ACC112 (cell line): ENCODE results near the gene ATP11A.

ENCODE experiments used
- H2AFZ ChIP-seq: fragments of 200-600 bp; sonication (generic); one replicate; pipeline ENCODE4 v1.6.0; 2017; ENCODE audit warnings: antibody characterized with exemption, low read length; ENCODE audit not compliant: unreplicated experiment
- H3K27ac ChIP-seq: fragments of 200-600 bp; sonication (generic); 2 replicates; pipeline ENCODE4 v1.5.1; 2014; ENCODE audit warnings: low read depth, mild to moderate bottlenecking, antibody characterized with exemption, low read length, moderate library complexity
- H3K27me3 ChIP-seq: fragments of 200-600 bp; sonication (generic); 2 replicates; pipeline ENCODE4 v1.6.1; 2014; ENCODE audit warnings: mild to moderate bottlenecking, antibody characterized with exemption, low read length, moderate library complexity, mixed read lengths; ENCODE audit not compliant: insufficient read depth
- H3K36me3 ChIP-seq: fragments of 200-600 bp; sonication (generic); 2 replicates; pipeline ENCODE4 v1.6.1; 2016; ENCODE audit warnings: mild to moderate bottlenecking, antibody characterized with exemption, low read length, moderate library complexity, mixed read lengths; ENCODE audit not compliant: insufficient read depth
- H3K4me1 ChIP-seq: fragments of 200-600 bp; sonication (generic); one replicate; pipeline ENCODE4 v1.6.1; 2016; ENCODE audit warnings: low read length, mixed read lengths; ENCODE audit not compliant: insufficient read depth, unreplicated experiment, control insufficient read depth
- H3K4me3 ChIP-seq: fragments of 200-600 bp; sonication (generic); 2 replicates; pipeline ENCODE4 v1.5.1; 2014; ENCODE audit warnings: mild to moderate bottlenecking, low read depth, low read length
- H3K79me2 ChIP-seq: fragments of 200-600 bp; sonication (generic); one replicate; pipeline ENCODE4 v1.6.0; 2016; ENCODE audit warnings: low read length; ENCODE audit not compliant: control insufficient read depth, unreplicated experiment, insufficient read depth

ATP11A gene

GRCh38 chr13:112765731-112766130 is 75.9 kb downstream of the ATP11A start:
- Histone ChIP-seq H2AFZ (no peak overlapping the region), H3K79me2 (no peaks in the 10 kb centered on the region), H3K27ac (no peak overlapping the region), H3K4me1 (peaks cover 9% of the 10 kb centered on the region), H3K27me3 (no peaks in the 10 kb centered on the region), H3K4me3 (no peak overlapping the region), H3K36me3 (no peaks in the 10 kb centered on the region)

- H3K36me3 ChIP-seq = no peaks in the 10 kb centered on the region
- no peak overlapping the region for H3K27ac ChIP-seq
Measured at GRCh38 chr13:112766336-112766735, 76.5 kb downstream of the ATP11A start.

GRCh38 chr13:112767506-112768471 is 78.0 kb downstream of the ATP11A start:
- no peaks in the 10 kb centered on the region for H3K4me1 ChIP-seq
- no peak overlapping the region for H3K4me3 ChIP-seq
- no peak overlapping the region for H3K27ac ChIP-seq
- H3K36me3 ChIP-seq = no peaks in the 10 kb centered on the region
- H3K27me3 ChIP-seq = no peaks in the 10 kb centered on the region
- H2AFZ ChIP-seq = no peak overlapping the region
- no peaks in the 10 kb centered on the region for H3K79me2 ChIP-seq

More at GRCh38 chr13:112766336-112766735, 76.5 kb downstream of the ATP11A start:
- no peaks in the 10 kb centered on the region for H3K27me3 ChIP-seq
- no peak overlapping the region for H2AFZ ChIP-seq
- no peaks in the 10 kb centered on the region for H3K79me2 ChIP-seq
- no peak overlapping the region for H3K4me3 ChIP-seq
- H3K4me1 ChIP-seq = peaks cover 9% of the 10 kb centered on the region

- H3K36me3 ChIP-seq = no peaks in the 10 kb centered on the region
- H3K79me2 ChIP-seq = no peaks in the 10 kb centered on the region
- H2AFZ ChIP-seq = no peak overlapping the region
- H3K27ac ChIP-seq = no peak overlapping the region
- no peaks in the 10 kb centered on the region for H3K27me3 ChIP-seq
- no peak overlapping the region for H3K4me3 ChIP-seq
- H3K4me1 ChIP-seq = no peaks in the 10 kb centered on the region
Measured at GRCh38 chr13:112768795-112769481, 79.1 kb downstream of the ATP11A start.

- H3K79me2 ChIP-seq = no peaks in the 10 kb centered on the region
Measured at GRCh38 chr13:112769615-112770014, 79.8 kb downstream of the ATP11A start.

GRCh38 chr13:112770504-112770903 is 80.7 kb downstream of the ATP11A start:
- Histone ChIP-seq H3K36me3 (no peaks in the 10 kb centered on the region), H3K4me1 (no peaks in the 10 kb centered on the region), H3K79me2 (no peaks in the 10 kb centered on the region), H2AFZ (no peak overlapping the region), H3K27ac (no peak overlapping the region), H3K27me3 (no peaks in the 10 kb centered on the region), H3K4me3 (no peak overlapping the region)

More at GRCh38 chr13:112769615-112770014, 79.8 kb downstream of the ATP11A start:
- H2AFZ ChIP-seq = no peak overlapping the region
- H3K27ac ChIP-seq = no peak overlapping the region
- H3K36me3 ChIP-seq = no peaks in the 10 kb centered on the region
- H3K4me3 ChIP-seq = no peak overlapping the region
- H3K27me3 ChIP-seq = no peaks in the 10 kb centered on the region
- H3K4me1 ChIP-seq = no peaks in the 10 kb centered on the region

GRCh38 chr13:112771139-112771876 is 81.5 kb downstream of the ATP11A start:
- no peak overlapping the region for H2AFZ ChIP-seq
- no peaks in the 10 kb centered on the region for H3K36me3 ChIP-seq
- no peak overlapping the region for H3K27ac ChIP-seq
- no peaks in the 10 kb centered on the region for H3K4me1 ChIP-seq
- H3K79me2 ChIP-seq = no peaks in the 10 kb centered on the region
- no peak overlapping the region for H3K4me3 ChIP-seq
- no peaks in the 10 kb centered on the region for H3K27me3 ChIP-seq

- Histone ChIP-seq H3K79me2 (no peaks in the 10 kb centered on the region), H3K36me3 (no peaks in the 10 kb centered on the region), H3K4me1 (no peaks in the 10 kb centered on the region), H2AFZ (no peak overlapping the region), H3K27me3 (no peaks in the 10 kb centered on the region), H3K27ac (no peak overlapping the region), H3K4me3 (no peak overlapping the region)
Measured at GRCh38 chr13:112771877-112772538, 82.2 kb downstream of the ATP11A start.

- no peaks in the 10 kb centered on the region for H3K79me2 ChIP-seq
- no peaks in the 10 kb centered on the region for H3K4me1 ChIP-seq
- H2AFZ ChIP-seq = no peak overlapping the region
- H3K4me3 ChIP-seq = no peak overlapping the region
- H3K27ac ChIP-seq = no peak overlapping the region
- no peaks in the 10 kb centered on the region for H3K36me3 ChIP-seq
- no peaks in the 10 kb centered on the region for H3K27me3 ChIP-seq
Measured at GRCh38 chr13:112772539-112772909, 82.7 kb downstream of the ATP11A start.

GRCh38 chr13:112772929-112773328 is 83.1 kb downstream of the ATP11A start:
- Histone ChIP-seq H3K27ac (no peak overlapping the region), H3K4me1 (no peaks in the 10 kb centered on the region), H2AFZ (no peak overlapping the region), H3K79me2 (no peaks in the 10 kb centered on the region), H3K4me3 (no peak overlapping the region), H3K27me3 (no peaks in the 10 kb centered on the region), H3K36me3 (no peaks in the 10 kb centered on the region)
